22Rv1 (cell line): ENCODE measurements around the gene CACNG1.

Source experiments
- ZFX ChIP-seq: fragments of 450-650 bp; IDR thresholded peaks from 2 replicates; pipeline ENCODE4 v1.6.1; 2017; ENCODE audit warnings: antibody characterized with exemption, borderline replicate concordance
- TF ChIP-seq, protein P1 (sequence below): fragments of 450-650 bp; IDR thresholded peaks from 2 replicates; pipeline ENCODE4 v1.5.1; 2017; ENCODE audit warnings: mild to moderate bottlenecking

- TF ChIP-seq, protein P1, sequence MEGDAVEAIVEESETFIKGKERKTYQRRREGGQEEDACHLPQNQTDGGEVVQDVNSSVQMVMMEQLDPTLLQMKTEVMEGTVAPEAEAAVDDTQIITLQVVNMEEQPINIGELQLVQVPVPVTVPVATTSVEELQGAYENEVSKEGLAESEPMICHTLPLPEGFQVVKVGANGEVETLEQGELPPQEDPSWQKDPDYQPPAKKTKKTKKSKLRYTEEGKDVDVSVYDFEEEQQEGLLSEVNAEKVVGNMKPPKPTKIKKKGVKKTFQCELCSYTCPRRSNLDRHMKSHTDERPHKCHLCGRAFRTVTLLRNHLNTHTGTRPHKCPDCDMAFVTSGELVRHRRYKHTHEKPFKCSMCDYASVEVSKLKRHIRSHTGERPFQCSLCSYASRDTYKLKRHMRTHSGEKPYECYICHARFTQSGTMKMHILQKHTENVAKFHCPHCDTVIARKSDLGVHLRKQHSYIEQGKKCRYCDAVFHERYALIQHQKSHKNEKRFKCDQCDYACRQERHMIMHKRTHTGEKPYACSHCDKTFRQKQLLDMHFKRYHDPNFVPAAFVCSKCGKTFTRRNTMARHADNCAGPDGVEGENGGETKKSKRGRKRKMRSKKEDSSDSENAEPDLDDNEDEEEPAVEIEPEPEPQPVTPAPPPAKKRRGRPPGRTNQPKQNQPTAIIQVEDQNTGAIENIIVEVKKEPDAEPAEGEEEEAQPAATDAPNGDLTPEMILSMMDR, result no peak
- TF ChIP-seq ZFX, result no peak
Measured at GRCh38 chr17:67051155-67051538, 6.8 kb downstream of the CACNG1 start.
